Activated CD4-positive, alpha-beta T cell treated with anti-CD3 and anti-CD28 coated beads, Interleukin-2, amount 50 U/mL, for 4 hours (primary cell): ENCODE data around the gene TMC6.
A peak's percentile ranks its signal among the peaks of the same experiment; 100 is the strongest.
"Not testable (repeated sequence)": the region's sequence is repeated elsewhere in the genome, so short reads cannot be mapped to it uniquely, and the experiment has no call there.

Experiments
- DNase-seq, 2 experiments: peaks; one replicate each; pipeline ENCODE4 v3.0.0-alpha.2; 2020

The TMC6 gene

DNA sequence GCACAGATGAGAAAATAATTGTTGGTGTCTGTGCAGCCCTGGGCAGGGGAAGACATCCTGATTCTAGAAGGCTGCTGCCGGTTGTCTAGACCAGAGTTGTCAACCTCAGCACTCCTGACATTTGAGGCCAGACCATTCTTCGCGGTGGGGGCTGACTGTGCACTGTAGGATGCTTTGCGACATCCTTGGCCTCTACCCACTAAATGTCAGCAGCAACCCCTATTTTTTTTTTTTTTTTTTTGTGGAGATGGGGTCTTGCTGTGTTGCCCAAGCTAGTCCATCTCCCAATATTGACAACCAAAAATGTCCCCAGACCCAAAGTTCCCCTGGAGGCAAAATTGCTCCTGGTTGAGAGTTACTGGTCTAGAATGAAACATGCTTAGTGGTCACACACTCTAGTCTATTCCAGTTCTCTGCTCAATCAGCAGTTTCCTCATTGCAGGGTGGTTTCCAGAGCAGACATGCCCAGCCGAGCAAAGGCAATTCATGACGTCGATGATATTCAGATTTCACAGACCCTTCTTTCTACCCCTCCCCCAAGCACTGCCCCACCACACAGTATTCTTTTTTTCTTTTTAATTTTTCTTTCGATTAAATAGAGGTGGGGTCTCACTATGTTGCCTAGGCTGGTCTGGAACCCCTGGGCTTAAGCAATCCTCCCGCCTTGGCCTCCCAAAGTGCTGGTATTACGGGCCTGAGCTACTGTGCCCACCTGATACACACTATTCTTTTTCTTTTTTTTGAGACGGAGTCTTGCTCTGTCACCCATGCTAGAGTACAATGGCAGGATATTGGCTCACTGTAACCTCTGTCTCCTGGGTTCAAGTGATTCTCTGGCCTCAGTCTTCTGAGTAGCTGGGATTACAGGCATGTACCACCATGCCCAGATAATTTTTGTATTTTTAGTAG lies 26.6 kb upstream of the TMC6 start:
- DNase-seq = no peak

DNA sequence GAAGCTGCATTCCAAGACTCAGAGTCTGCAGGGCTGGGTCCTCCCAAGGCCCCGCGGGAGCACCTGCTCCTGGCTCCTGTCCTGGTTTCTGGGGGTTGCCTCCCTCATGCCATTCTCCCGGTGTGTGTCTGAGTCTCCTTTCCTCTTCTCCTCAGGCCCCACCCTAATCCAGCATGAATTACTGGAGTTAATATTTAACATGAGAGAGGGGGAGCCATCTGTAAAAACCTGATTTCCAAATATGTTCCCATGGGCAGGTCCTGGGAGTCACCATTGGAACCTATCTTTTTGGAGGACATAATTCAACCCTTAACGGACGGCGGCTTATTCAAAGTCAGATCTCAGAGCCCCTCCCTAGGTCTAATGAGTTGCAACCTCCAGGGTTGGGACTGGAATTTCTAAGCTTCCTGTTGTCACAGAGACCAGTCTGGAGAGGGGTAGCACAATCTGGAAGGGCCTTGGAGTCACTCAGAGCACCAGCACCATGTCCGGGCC lies 23.0 kb upstream of the TMC6 start:
- DNase-seq = no peak

DNA sequence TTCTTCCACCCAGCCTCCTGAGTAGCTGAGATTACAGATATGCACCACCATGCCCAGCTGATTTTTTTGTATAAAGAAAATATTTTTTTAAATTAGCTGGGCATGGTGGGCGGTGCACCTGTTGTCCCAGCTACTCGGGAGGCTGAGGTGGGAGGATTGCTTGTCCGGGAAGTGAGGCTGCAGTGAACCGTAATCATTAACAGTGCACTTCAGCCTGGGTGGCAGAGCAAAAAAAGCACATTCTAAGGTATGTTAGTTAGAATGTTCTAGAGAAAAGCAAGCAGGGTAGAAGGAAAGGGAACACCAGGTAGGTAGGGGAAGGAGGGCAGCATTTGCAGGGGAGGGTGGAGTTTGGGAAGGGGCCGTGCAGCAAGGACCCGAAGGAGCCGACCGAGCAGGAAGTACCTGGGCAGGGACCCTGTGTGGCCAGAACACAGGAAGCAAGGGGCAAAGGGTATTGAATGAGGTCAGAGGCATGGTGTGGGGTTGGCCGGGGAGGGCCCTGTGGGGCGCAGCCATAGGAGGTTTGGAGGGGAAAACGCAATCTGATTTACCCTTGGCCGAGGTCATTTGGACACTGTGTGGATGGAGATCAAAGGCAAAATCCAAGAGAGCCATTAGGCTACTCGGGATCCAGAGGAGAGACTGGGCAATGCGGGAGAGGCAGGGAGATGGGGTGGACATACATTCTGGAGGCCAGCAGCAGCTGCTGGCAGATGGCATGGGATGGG lies 19.9 kb upstream of the TMC6 start:
- no peak for DNase-seq

DNA sequence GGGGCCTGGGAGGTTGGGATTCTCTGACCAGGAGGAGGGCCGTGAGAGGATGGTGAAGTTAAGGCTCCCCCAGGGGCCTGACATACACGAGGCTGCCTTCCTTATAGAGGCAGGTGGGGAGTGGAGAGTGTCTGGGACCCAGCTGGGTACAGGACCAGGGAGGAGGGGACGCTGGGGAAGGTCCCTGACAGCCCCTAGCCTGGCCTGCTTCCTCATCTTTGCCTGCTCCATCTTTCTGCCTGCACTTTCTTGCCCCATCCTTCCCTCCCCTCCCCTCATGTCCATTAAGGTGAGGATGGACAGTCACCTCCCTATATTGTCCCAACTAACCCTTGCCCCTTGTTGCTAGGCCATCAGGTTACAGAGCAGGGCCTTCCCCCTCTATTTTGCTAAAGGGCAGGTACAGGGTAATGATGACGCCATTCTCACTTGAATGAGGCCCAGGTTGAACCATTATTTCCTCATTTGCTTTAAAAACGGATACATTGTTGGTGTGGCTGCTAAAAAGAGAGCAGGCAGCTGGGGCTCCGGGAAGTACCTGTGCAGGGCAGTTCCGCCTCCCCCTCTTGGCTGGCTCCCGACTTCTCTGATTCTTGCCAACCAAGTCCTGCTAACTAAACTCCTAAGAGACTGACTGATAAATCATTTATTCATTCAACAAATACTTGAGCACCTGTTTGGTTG lies 18.9 kb upstream of the TMC6 start:
- DNase-seq = no peak

DNA sequence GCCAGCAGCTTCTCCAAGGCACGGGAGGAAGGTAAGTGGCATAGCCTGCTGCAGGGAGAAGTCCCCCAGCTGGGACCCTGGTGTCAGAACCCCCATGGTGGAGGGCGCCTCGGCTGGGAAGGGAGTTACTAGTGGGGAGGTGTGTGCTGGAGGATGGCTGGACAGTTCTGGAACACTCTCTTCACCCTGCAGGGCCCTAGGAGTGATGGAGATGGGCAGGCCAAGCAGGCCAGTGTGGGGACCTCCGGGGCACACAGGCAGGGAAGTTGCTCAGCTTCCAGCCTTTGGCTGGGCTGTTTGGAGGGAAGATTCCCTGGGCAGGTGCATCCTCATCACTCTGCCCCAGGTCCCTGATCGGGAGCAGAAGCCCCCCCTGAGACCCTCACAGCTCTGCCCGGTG lies 18.3 kb upstream of the TMC6 start:
- no peak for DNase-seq

DNA sequence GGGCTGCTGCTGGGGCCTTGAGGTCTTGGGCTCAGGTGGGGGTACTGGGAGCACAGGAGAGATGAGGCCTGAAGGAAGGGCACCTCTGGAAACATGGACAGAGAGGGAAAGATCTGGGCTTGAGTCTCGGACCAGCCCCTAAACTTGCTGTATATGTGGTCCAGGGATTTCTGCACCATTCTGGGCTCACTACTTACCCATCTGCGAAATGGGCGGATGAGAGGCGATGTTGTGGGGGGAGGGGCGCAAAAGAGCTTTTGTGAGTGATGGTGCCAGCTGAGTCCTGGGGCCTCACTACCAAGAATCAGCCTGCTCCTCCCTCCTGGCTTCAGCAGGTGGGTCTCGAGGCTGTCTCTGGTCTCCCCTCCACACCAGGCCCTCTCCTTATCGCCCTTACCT lies 17.9 kb upstream of the TMC6 start:
- no peak for DNase-seq

DNA sequence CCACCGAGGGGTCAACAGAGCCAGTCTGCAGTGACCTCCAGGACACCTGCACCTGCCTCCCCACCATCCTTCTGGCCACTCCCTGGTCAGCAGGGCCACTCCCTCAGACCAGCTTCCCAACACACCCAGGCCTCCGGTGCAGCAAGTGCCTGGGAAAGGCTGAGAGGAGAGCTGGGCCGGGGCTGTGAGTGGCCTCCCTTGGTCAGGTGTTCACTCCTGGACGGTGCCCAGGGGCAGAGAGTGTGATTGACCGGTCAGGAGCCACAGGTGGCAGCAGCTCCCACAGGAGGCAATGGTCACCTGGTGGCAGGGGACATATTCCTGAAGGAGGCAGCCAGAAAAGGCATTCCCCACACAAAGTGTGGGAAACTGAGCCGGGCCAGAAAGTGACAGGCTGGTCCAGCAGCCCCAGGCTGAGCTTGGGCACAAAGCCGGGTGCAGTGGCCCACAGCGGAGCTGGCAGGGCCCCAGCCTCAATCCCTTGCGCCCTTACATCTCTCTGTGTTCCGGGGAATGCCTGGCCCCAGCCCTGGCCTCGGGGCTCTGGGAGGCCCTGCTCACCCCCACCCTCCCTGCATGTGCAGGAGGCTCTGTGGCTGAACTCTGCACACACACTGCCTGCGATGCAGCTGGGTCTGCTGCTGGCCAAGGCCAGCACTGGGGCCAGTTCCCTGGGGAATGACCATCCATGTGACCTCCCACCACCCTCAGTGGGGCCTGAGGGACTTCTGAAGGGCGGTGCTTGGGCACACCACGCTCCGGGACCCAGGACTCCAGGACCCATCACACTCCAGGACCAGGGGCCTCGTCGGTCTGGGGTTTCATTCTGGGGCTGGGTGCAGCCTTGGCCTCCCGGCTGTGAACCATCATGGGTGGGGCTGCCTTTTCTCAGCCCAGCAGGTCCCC lies 16.4 kb upstream of the TMC6 start:
- no peak for DNase-seq

DNA sequence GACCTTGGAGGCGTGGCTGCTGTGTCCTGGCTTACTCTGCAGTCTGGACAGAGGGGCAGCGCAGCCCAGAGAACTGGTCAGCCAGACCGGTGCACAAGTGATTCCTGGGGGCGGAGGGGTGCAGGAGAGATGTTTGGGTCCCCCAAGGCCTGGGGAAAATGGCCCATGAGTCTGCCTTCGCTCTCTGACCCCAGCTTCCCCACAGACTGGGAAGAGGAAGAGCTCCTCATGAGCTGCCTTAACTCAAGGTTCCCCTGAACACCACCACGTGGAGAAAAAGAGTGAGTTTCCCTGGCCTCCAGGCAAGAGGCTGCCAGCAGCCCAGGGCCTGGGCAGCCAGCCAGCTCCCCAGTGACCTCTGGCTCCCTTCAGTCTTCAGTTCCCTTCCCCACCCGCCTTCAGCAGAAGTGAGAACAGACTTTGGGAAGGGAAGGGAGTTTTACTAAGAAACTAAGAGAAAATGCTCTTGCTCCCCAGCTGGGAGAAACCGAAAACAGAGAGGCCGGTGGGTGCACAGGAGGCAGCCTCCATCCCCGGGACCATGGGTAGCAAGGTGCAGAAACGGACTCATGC lies 15.7 kb upstream of the TMC6 start:
- DNase-seq = no peak

DNA sequence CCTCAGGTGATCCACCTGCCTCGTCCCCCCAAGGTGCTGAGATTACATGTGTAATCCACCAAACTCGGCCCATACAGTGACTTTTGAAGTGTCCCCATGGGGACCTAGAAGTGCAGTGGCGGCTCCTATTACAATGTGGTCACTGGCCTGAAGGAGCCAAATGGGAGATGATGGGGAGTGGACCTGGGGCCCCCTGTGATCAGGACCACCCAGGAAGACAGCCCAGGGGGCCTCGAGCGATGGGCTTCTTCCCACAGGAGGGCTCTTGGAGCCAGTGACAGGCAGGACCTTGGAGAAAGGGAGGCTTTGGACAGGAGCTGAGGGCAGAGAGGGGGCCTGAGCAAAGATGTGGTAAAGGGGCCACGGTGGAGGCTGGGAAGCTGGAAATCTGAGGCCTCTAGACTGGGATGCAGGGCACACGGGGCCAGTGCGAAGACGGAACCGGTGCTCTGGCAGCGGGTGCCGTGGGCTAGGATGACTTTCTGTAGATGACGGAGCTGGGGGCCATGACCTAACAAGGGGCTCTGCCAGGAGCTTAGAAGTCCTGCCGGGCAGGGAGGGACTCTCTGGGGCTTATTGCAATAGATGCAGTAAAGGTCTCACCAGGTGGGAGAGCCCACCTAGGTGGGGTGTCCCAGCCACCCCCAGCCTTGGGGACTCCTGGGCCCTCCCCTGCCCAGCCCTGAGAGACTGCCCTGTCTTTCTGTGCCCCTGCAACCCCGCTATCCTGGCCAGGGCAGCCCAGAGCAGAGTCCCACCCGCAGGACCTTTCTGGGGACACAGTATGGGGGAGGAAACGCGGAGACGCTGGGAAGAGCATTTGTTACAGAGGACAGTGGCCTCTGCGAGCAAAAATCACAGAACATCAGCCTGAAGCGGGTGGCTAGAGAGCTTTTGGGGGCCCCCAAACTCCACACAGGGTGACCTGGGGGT lies 14.9 kb upstream of the TMC6 start:
- no peak for DNase-seq

DNA sequence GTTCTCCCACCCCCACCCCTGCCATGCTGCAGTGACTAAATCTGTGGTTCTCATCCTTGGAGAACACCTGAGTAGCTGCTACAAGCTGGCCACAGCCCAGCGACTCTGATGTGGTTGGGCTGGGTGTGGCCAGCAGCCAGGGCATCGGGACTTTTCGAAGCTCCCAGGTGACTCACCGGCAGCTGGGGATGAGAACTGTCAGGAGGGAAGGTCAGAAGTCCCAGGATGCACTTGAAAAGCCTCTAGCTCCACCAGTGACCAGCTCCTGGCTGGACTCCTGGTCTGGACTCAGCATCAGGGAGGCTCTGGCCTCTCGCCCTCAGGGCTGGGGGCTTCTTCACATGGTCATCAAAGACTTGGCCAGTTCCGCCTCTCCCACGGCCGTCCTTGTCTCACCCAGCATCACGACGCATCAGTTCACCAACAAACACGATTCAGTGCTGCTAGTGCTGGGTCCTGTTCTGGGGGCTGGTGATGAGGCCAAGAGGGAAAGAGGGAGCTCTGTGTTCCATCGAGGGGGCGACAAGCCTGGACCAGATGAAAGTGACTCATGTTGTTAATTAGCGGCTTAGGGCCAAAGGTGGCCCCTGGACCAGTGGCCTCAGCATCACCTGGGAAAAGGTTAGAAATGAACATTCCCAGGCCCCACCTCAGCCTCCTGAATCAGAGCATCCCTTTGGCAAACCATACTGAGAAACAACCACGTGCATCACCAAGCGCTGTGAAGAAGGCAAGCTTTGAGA lies 13.7 kb upstream of the TMC6 start:
- DNase-seq = no peak

DNA sequence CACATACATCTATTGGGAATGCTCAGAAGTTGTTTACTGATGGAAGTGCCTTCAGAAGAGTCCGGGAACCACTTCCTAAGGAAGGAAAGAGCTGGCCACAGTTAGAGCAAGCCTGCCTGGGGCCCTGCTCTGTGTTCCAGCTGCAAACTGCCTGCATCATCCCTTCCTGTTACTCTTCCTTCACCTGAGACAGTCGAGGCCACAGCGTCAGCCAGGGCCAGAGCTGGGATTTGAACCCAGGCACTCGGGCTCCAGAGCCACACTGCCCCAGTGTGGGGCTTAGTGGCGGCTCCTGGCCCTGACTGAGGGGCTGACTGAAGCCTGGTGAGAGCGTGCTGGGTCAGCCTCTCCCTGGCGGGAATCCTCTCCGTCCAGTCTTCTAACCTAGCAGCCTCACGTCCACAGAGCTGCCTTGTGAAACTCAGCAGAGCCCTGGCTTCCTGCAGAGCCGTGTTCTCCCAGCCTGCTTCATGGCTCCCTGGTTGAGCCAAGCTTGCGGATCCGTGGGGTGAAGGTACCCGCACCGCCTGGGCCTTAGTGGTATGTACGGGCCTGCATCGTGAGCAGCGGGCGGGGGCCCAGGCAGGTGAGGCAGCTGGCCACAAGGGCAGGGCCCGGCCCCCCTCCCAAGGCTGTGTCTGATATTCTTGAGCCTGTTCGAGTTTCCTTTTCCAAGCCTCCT lies 13.0 kb upstream of the TMC6 start:
- DNase-seq = no peak

DNA sequence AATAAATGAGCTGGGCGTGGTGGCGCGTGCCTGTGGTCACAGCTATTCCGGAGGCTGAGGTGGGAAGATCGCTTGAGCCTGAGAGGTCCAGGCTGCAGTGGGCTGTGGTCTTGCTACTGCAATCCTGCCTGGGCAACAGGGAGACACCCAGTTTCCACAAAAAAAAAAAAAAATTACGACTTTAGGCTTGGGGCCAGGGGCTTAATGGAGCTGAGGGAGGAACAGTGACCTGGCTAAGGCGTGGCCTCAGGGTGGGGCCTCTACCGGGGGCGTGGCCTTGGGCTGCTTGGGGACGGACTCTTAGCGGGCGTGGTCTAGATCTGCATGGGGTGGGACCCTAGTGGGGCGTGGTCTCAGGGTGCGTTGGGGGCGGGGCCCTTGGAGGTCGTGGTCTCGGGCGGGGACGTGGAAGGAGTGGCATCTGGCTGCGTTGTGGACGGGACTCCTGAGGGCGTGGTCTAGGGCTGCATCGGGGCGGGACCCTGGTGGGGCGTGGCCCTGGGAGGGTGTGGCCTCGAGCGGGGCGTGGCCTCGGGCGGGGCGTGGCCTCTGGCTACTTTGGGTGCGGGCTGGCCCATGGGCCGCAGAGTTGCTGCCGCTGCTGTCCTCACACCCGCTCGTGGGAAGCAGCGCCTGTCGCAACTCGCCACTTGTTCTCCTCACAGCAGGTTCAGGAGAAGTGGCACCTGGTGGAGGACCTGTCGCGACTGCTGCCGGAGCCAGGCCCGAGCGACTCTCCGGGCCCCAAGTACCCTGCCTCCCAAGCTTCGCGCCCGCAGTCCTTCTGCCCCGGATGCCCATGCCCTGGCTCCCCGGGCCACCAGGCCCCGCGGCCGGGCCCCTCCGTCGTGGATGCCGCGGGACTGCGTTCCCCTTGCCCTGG lies 11.9 kb upstream of the TMC6 start:
- peak; percentile 89 to 90 for DNase-seq

DNA sequence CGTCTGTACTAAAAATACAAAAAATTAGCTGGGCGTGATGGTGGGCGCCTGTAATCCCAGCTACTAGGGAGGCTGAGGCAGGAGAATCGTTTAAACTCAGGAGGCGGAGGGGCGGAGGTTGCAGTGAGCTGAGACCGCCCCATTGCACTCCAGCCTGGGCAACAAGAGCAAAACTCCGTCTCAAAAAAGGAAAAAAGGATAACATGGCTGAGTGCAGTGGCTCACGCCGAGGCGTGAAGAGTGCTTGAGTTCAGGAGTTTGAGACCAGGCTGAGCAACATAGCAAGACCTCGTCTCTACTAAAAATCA lies 11.3 kb upstream of the TMC6 start:
- DNase-seq = not testable (repeated sequence)

DNA sequence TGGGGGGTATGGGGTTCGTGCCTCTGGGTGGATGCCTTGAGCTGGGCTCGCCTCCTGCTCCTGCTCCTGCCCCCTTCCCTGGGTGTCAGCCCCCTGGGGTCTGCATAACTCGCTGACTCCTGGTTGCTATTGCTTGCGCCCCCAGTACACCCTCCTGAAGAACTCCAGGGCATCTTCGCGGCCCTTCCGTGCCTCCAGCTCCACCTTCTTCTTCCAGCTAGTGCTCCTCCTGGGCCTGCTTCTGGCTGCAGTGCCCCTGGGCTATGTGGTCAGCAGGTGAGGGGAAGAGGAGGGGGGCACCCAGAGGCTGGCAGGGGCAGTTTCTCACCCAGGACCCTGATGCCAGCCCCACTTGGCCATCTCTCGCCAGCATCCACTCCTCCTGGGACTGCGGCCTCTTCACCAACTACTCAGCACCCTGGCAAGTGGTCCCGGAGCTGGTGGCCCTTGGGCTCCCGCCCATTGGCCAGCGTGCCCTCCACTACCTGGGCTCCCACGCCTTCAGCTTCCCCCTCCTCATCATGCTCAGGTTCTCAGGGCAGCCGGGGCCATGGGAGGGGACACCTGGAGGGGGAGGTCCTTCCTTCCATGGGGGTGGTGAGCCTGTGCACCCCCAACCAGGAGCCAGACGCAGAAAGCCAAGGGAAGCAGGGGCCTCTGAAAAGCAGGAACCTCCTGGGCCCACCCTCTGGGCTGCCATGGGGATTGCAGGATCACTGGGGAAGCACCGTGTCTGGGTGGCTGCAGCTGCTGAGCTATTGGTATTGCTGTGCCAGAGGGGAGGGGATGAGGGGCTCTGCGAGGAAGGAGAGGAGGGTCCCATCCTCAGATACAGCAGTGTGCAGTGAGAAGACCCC lies 9.9 kb upstream of the TMC6 start:
- DNase-seq = no peak

DNA sequence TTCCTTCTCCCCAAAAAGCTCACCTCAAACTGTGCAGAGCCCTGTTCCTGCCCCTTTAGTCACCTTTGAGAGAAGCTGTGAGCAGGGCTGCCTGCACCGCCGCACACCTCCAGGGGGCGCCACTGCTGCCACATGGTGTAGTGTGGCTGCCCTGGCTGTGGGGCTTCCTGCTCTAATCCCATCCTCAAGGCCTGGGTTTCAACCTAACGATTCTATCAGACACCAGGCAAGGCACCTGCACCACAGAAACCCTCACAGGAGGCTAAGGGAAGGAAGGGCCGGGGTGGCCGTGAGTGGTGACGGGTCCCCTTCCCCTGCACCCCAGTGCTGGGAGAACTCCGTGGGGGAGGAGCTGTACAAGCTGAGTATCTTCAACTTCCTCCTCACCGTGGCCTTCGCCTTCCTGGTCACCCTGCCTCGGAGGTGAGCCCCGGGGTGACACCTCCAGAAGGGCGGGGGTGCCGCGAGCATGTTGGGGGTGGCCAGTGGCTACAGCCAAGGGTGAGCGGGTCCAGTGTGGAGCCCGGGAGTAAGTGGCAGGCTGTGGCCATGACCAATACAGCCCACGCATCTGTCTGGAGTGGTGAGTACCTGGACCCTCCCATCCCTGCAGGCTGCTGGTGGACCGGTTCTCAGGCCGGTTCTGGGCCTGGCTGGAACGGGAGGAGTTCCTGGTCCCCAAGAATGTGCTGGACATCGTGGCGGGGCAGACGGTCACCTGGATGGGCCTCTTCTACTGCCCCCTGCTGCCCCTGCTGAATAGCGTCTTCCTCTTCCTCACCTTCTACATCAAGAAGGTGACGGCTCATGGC lies 9.0 kb upstream of the TMC6 start:
- no peak for DNase-seq

DNA sequence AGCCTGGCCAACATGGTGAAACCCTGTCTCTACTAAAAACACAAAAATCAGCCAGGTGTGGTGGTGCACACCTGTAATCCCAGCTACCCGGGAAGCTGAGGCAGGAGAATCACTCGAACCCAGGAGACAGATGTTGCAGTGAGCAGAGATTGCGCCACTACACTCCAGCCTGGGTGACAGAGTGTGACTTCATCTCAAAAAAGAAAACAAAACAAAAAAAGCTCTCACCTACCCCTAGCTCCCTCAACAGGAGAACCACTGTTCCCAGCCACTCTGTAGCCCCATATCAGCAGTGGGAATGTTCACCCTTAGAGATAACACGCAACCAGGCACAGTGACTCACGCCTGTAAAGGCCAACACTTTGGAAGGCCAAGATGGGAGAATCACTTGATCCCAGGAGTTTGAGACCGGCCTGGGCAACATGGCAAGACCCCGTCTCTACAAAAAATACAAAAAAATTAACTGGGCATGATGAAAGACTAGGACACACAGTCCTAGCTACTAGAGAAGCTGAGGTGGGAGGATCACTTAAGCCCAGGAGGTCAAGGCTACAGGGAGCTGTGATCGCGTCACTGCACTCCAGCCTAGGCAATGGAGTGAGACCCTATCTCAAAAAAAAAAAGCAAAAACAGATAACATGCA lies 7.4 kb upstream of the TMC6 start:
- DNase-seq = no peak
